ENCODE measurements around the gene ADGRA1. TPM values are rescaled to one million over a fixed set of nuclear protein-coding genes. Genes with fewer than 3 reads are reported as not detected.

Gene ADGRA1
- total RNA-seq, 1 donor from 2014 or later = 0.99 TPM

- no peak for TF ChIP-seq CTCF (conservative IDR thresholded peaks at IDR 0.05)
- Mint-ChIP-seq H3K27me3 (peaks cover 36% of the 10 kb centered on the region), H3K36me3 (no peaks in the 10 kb centered on the region), H3K4me1 (ENCODE audit: unreplicated experiment) (no peaks in the 10 kb centered on the region), H3K9me3 (no peaks in the 10 kb centered on the region), H3K4me3 (peak overlapping the region; percentile 52), H3K27ac (no peak overlapping the region)
- peak; percentile 69 for DNase-seq (ENCODE audit: extremely low spot score, unreplicated experiment)
Observed at GRCh38 chr10:133158756-133159610, 71.3 kb downstream of the ADGRA1 start.

- DNase-seq (ENCODE audit: extremely low spot score, unreplicated experiment) = peak; percentile 68
Observed at GRCh38 chr10:133159611-133159949, 71.9 kb downstream of the ADGRA1 start.

GRCh38 chr10:133159950-133160825, 72.5 kb downstream of the ADGRA1 start, which contains the start of gene KNDC1:
Gene KNDC1 (plus strand): TSS chr10:133160219. CDS start chr10:133160468, 249 bp downstream.
- H3K27me3 Mint-ChIP-seq = peaks cover 24% of the 10 kb centered on the region
- H3K36me3 Mint-ChIP-seq = no peaks in the 10 kb centered on the region
- no peak within 1 kb of the TSS for H3K27ac Mint-ChIP-seq
- peak within 1 kb of the TSS; percentile 69 for H3K4me3 Mint-ChIP-seq
- no peaks in the 10 kb centered on the region for H3K9me3 Mint-ChIP-seq
- peak; percentile 70 for DNase-seq (ENCODE audit: extremely low spot score, unreplicated experiment)
- no peaks in the 10 kb centered on the region for H3K4me1 Mint-ChIP-seq (ENCODE audit: unreplicated experiment)
- TF ChIP-seq CTCF (conservative IDR thresholded peaks at IDR 0.05) = no peak

More at GRCh38 chr10:133159611-133159949, 71.9 kb downstream of the ADGRA1 start:
- H3K36me3 Mint-ChIP-seq = no peaks in the 10 kb centered on the region
- peak overlapping the region; percentile 52 for H3K4me3 Mint-ChIP-seq
- no peaks in the 10 kb centered on the region for H3K4me1 Mint-ChIP-seq (ENCODE audit: unreplicated experiment)
- peaks cover 30% of the 10 kb centered on the region for H3K27me3 Mint-ChIP-seq
- TF ChIP-seq CTCF (conservative IDR thresholded peaks at IDR 0.05) = no peak
- no peak overlapping the region for H3K27ac Mint-ChIP-seq
- no peaks in the 10 kb centered on the region for H3K9me3 Mint-ChIP-seq

GRCh38 chr10:133160826-133161471, 73.2 kb downstream of the ADGRA1 start:
- TF ChIP-seq CTCF (conservative IDR thresholded peaks at IDR 0.05) = no peak
- peaks cover 22% of the 10 kb centered on the region for H3K27me3 Mint-ChIP-seq
- no peak overlapping the region for H3K27ac Mint-ChIP-seq
- no peak for DNase-seq (ENCODE audit: extremely low spot score, unreplicated experiment)
- no peaks in the 10 kb centered on the region for H3K36me3 Mint-ChIP-seq
- no peaks in the 10 kb centered on the region for H3K4me1 Mint-ChIP-seq (ENCODE audit: unreplicated experiment)
- H3K4me3 Mint-ChIP-seq = peak overlapping the region; percentile 69
- no peaks in the 10 kb centered on the region for H3K9me3 Mint-ChIP-seq

- H3K9me3 Mint-ChIP-seq = no peaks in the 10 kb centered on the region
- H3K36me3 Mint-ChIP-seq = no peaks in the 10 kb centered on the region
- no peak overlapping the region for H3K27ac Mint-ChIP-seq
- H3K4me3 Mint-ChIP-seq = peak overlapping the region; percentile 69
- no peaks in the 10 kb centered on the region for H3K4me1 Mint-ChIP-seq (ENCODE audit: unreplicated experiment)
- no peak for DNase-seq (ENCODE audit: extremely low spot score, unreplicated experiment)
- peaks cover 22% of the 10 kb centered on the region for H3K27me3 Mint-ChIP-seq
- no peak for TF ChIP-seq CTCF (conservative IDR thresholded peaks at IDR 0.05)
Observed at GRCh38 chr10:133161486-133162109, 73.9 kb downstream of the ADGRA1 start.

Measured in type B pancreatic cell (in vitro differentiated cells).